Panc1 (cell line): ENCODE data around the gene CDH13. TPM values are rescaled to one million over a fixed set of nuclear protein-coding genes. Genes with fewer than 3 reads are reported as not detected.

Experiments used
- ATAC-seq: fragments of 200-7000 bp; cut with Tn5 transposase; 2 replicates; pipeline ENCODE4 v1.9.1; 2020; ENCODE audit warnings: mild to moderate bottlenecking, moderate library complexity
- BruUV-seq: library from RNA; stranded (reverse); fragments of 400-500 nt; replicated peaks from 2 replicates; lab custom pipeline; 2021; lab: Mats Ljungman, UMichigan
- CTCF ChIA-PET: fragments of 300-600 bp; sonication (Branson Sonifier 250); formaldehyde crosslinking; loops from one replicate; lab custom pipeline; 2022; ENCODE audit warnings: antibody characterized with exemption; lab: Charles Lee
- POLR2A ChIA-PET: fragments of 300-600 bp; sonication (Branson Sonifier 250); formaldehyde crosslinking; loops from one replicate; lab custom pipeline; 2022; ENCODE audit warnings: antibody characterized with exemption; lab: Charles Lee
- DNase-seq: peaks from one replicate; pipeline ENCODE4 v3.0.0-alpha.2; 2010; ENCODE audit warnings: low read depth, low spot score
- H3K27ac ChIP-seq: 2 replicates; pipeline ENCODE4 v1.5.1; 2011; ENCODE audit warnings: mild to moderate bottlenecking, low read length, inconsistent platforms
- H3K27me3 ChIP-seq: fragments of 200-500 bp; sonication (Bioruptor generic); 2 replicates; pipeline ENCODE4 v1.6.0; 2014; ENCODE audit warnings: low read length, inconsistent platforms; ENCODE audit not compliant: control insufficient read depth, insufficient read depth
- H3K36me3 ChIP-seq: fragments of 200-500 bp; sonication (Bioruptor generic); 2 replicates; pipeline ENCODE4 v1.5.1; 2014; ENCODE audit warnings: inconsistent platforms, mild to moderate bottlenecking, low read length, moderate library complexity; ENCODE audit not compliant: control insufficient read depth, insufficient read depth
- H3K4me1 ChIP-seq: 2 replicates; pipeline ENCODE4 v1.5.1; 2011; ENCODE audit warnings: inconsistent platforms, mild to moderate bottlenecking, low read length, moderate library complexity; ENCODE audit not compliant: control insufficient read depth, insufficient read depth
- H3K4me3 ChIP-seq, 2 experiments: 2 replicates each; pipeline ENCODE4 v1.5.1; 2011 to 2012; ENCODE audit warnings: low read depth in 2 of 2, low read length in 2 of 2, mild to moderate bottlenecking in 2 of 2, inconsistent platforms in 1 of 2, moderate library complexity in 1 of 2
- H3K9me3 ChIP-seq: fragments of 200-500 bp; sonication (Bioruptor generic); 2 replicates; pipeline ENCODE4 v1.5.1; 2014; ENCODE audit warnings: low read depth, mild to moderate bottlenecking, inconsistent platforms, low read length, moderate library complexity; ENCODE audit not compliant: control insufficient read depth, insufficient read depth
- POLR2AphosphoS5 ChIP-seq: IDR thresholded peaks from 2 replicates; pipeline ENCODE4 v1.6.1; 2012; ENCODE audit warnings: mild to moderate bottlenecking, low read depth, low read length, moderate library complexity
- SIN3A ChIP-seq: IDR thresholded peaks from 2 replicates; pipeline ENCODE4 v1.6.1; 2012; ENCODE audit warnings: low read depth, mild to moderate bottlenecking, low read length, moderate library complexity, borderline replicate concordance; ENCODE audit not compliant: insufficient read depth
- TCF7L2 ChIP-seq: IDR thresholded peaks from 2 replicates; pipeline ENCODE4 v1.6.1; 2011; ENCODE audit warnings: mild to moderate bottlenecking, low read depth, low read length, inconsistent platforms
- in situ Hi-C: cut with HindIII; loops from 2 replicates; pipeline ENCODE4 v1.10.0; 2016; ENCODE audit warnings: low sequenced_read_pairs, low pct_unique_long_range_greater_than_20kb
- intact Hi-C: fragments of 100-400 bp; cut with micrococcal nuclease; formaldehyde crosslinking; loops from one replicate; pipeline ENCODE4 v1.10.0; 2022; ENCODE audit not compliant: unreplicated experiment
- total RNA-seq: library from RNA; stranded (reverse); gene quantifications from one replicate; pipeline ENCODE4 v1.2.1, GENCODE V29; 2021; ENCODE audit not compliant: unreplicated experiment
- TF ChIP-seq, protein P1 (sequence below): fragments of 450-650 bp; IDR thresholded peaks from 2 replicates; pipeline ENCODE4 v1.5.1; 2017; ENCODE audit warnings: mild to moderate bottlenecking
- TF ChIP-seq, protein P2 (sequence below), 2 experiments: IDR thresholded peaks; 2 replicates each; pipeline ENCODE4 v1.6.1; 2011 to 2012; ENCODE audit warnings: low read depth in 2 of 2, control low read depth in 1 of 2, low read length in 1 of 2, mild to moderate bottlenecking in 1 of 2, moderate library complexity in 1 of 2; ENCODE audit not compliant: insufficient read depth in 1 of 2

Gene CDH13
- total RNA-seq, 1 experiment from 2014 or later = not detected

DNA sequence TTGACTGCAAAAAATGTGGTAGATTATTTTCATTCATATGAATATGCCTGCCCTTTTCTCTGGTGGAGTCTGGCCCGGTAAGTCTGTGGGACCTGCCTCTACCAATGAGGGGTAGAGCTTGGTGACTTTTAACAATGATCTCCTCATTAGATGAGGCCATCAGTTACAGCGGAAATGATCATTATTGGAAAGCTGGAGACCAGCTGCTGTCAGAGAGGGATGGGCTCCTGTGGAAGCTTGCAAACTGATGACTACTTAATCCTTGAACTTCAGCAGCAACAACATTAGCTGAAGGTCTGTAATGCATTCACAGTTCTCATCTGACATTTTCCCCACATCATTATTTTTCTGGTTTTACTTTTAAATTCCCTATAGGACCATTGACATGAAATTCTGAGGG is 194.1 kb downstream of the CDH13 start:
- no peak overlapping the region for H3K4me3 ChIP-seq
- H3K27ac ChIP-seq = no peak overlapping the region
- no TSS peak for BruUV-seq
- POLR2A ChIA-PET = no interaction called here
- ATAC-seq (no peak), DNase-seq (no peak)
- in situ Hi-C loops (no loop called here), intact Hi-C loops (no loop called here)
- H3K9me3 ChIP-seq = no peaks in the 10 kb centered on the region
- no peaks in the 10 kb centered on the region for H3K4me1 ChIP-seq
- H3K27me3 ChIP-seq = no peaks in the 10 kb centered on the region
- no peaks in the 10 kb centered on the region for H3K36me3 ChIP-seq
- no peak for TF ChIP-seq POLR2AphosphoS5
- TF ChIP-seq, protein P1, sequence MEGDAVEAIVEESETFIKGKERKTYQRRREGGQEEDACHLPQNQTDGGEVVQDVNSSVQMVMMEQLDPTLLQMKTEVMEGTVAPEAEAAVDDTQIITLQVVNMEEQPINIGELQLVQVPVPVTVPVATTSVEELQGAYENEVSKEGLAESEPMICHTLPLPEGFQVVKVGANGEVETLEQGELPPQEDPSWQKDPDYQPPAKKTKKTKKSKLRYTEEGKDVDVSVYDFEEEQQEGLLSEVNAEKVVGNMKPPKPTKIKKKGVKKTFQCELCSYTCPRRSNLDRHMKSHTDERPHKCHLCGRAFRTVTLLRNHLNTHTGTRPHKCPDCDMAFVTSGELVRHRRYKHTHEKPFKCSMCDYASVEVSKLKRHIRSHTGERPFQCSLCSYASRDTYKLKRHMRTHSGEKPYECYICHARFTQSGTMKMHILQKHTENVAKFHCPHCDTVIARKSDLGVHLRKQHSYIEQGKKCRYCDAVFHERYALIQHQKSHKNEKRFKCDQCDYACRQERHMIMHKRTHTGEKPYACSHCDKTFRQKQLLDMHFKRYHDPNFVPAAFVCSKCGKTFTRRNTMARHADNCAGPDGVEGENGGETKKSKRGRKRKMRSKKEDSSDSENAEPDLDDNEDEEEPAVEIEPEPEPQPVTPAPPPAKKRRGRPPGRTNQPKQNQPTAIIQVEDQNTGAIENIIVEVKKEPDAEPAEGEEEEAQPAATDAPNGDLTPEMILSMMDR = no peak
- no peak for TF ChIP-seq TCF7L2
- no peak for TF ChIP-seq SIN3A
- TF ChIP-seq, protein P2, sequence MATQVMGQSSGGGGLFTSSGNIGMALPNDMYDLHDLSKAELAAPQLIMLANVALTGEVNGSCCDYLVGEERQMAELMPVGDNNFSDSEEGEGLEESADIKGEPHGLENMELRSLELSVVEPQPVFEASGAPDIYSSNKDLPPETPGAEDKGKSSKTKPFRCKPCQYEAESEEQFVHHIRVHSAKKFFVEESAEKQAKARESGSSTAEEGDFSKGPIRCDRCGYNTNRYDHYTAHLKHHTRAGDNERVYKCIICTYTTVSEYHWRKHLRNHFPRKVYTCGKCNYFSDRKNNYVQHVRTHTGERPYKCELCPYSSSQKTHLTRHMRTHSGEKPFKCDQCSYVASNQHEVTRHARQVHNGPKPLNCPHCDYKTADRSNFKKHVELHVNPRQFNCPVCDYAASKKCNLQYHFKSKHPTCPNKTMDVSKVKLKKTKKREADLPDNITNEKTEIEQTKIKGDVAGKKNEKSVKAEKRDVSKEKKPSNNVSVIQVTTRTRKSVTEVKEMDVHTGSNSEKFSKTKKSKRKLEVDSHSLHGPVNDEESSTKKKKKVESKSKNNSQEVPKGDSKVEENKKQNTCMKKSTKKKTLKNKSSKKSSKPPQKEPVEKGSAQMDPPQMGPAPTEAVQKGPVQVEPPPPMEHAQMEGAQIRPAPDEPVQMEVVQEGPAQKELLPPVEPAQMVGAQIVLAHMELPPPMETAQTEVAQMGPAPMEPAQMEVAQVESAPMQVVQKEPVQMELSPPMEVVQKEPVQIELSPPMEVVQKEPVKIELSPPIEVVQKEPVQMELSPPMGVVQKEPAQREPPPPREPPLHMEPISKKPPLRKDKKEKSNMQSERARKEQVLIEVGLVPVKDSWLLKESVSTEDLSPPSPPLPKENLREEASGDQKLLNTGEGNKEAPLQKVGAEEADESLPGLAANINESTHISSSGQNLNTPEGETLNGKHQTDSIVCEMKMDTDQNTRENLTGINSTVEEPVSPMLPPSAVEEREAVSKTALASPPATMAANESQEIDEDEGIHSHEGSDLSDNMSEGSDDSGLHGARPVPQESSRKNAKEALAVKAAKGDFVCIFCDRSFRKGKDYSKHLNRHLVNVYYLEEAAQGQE (IDR thresholded peaks at IDR 0.05; ENCODE audit: insufficient read depth in 1 of 2, low read depth in 2 of 2, low read length in 1 of 2) = no peak
- CTCF ChIA-PET = no interaction called here

DNA sequence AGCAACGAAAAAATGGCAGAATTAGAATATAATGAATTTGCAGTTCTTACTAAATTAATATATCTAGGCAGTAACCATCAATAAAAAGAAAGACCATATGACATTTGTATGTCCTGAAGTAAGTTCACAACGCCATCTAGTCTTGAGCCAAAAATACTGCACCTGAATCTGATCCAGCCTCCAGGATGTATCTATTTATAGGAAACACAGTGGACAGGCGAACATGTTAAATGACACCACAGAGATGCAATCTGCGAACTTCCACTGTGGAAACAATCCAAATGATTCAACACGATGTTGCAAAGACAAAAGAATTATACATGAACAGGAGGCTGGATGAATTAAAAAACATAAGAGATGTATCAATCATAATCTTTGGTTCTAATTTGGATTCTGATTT is 197.6 kb downstream of the CDH13 start:
- DNase-seq = no peak
- CTCF ChIA-PET = no interaction called here
- intact Hi-C loops = no loop called here
- no peaks in the 10 kb centered on the region for H3K9me3 ChIP-seq
- ATAC-seq = no peak
- H3K27me3 ChIP-seq = no peaks in the 10 kb centered on the region; the same call in 1 of the 2 replicates
- H3K36me3 ChIP-seq = no peaks in the 10 kb centered on the region
- no peaks in the 10 kb centered on the region for H3K4me1 ChIP-seq
- H3K27ac ChIP-seq = no peak overlapping the region
- TF ChIP-seq POLR2AphosphoS5 (no peak), TCF7L2 (no peak), SIN3A (no peak)
- TF ChIP-seq, protein P1 = no peak
- TF ChIP-seq, protein P2 (IDR thresholded peaks at IDR 0.05; ENCODE audit: insufficient read depth in 1 of 2, low read depth in 2 of 2, low read length in 1 of 2) = no peak
- POLR2A ChIA-PET = no interaction called here
- no TSS peak for BruUV-seq
- in situ Hi-C loops = no loop called here
- no peak overlapping the region for H3K4me3 ChIP-seq
